ENCODE measurements around the gene TMEM161A. TPM values are rescaled to one million over a fixed set of nuclear protein-coding genes. Genes with fewer than 3 reads are reported as not detected.

The TMEM161A gene
- total and polyA plus RNA-seq, 9 of the 15 experiments (the other 6 are each of a cell fraction or from before 2014, with no cell fraction given): 0.63 to 92.3 (median 38.9) TPM

DNA sequence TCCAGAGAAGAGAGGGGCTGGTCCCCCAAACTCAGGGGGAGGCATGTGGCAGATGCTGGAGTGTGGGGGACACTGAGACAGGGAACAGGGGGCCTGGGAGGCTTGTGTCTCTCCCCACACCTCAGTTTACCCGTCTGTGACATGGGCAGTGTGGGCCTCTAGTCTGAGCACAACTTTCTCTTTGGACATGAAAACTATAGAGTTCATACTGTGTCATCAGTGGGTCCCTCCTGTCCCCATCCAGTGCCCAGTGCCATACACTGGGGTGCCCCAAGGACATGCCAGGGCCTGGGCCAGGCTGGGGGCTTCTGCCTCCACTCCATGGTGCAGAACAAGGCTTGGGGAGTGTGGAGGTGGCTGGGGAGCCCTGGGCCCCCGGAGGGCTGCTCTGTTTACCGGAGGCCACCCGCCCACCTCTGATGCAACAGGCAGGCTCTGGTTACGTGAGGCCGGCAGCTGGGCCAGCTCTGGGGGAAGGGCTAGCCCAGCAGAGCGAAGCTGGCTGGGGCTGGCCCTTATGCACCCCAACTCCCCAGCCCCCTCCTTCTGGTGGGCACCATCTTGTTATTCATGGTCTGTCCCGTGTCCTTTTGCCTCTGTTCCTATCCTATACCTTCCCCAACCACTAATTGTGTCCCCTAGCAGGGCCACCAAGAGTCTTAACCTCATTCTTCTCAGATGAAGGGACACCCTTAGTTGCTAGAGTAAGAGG, 33.7 kb upstream of the TMEM161A start (continued):
- TF ChIP-seq, protein P1, sequence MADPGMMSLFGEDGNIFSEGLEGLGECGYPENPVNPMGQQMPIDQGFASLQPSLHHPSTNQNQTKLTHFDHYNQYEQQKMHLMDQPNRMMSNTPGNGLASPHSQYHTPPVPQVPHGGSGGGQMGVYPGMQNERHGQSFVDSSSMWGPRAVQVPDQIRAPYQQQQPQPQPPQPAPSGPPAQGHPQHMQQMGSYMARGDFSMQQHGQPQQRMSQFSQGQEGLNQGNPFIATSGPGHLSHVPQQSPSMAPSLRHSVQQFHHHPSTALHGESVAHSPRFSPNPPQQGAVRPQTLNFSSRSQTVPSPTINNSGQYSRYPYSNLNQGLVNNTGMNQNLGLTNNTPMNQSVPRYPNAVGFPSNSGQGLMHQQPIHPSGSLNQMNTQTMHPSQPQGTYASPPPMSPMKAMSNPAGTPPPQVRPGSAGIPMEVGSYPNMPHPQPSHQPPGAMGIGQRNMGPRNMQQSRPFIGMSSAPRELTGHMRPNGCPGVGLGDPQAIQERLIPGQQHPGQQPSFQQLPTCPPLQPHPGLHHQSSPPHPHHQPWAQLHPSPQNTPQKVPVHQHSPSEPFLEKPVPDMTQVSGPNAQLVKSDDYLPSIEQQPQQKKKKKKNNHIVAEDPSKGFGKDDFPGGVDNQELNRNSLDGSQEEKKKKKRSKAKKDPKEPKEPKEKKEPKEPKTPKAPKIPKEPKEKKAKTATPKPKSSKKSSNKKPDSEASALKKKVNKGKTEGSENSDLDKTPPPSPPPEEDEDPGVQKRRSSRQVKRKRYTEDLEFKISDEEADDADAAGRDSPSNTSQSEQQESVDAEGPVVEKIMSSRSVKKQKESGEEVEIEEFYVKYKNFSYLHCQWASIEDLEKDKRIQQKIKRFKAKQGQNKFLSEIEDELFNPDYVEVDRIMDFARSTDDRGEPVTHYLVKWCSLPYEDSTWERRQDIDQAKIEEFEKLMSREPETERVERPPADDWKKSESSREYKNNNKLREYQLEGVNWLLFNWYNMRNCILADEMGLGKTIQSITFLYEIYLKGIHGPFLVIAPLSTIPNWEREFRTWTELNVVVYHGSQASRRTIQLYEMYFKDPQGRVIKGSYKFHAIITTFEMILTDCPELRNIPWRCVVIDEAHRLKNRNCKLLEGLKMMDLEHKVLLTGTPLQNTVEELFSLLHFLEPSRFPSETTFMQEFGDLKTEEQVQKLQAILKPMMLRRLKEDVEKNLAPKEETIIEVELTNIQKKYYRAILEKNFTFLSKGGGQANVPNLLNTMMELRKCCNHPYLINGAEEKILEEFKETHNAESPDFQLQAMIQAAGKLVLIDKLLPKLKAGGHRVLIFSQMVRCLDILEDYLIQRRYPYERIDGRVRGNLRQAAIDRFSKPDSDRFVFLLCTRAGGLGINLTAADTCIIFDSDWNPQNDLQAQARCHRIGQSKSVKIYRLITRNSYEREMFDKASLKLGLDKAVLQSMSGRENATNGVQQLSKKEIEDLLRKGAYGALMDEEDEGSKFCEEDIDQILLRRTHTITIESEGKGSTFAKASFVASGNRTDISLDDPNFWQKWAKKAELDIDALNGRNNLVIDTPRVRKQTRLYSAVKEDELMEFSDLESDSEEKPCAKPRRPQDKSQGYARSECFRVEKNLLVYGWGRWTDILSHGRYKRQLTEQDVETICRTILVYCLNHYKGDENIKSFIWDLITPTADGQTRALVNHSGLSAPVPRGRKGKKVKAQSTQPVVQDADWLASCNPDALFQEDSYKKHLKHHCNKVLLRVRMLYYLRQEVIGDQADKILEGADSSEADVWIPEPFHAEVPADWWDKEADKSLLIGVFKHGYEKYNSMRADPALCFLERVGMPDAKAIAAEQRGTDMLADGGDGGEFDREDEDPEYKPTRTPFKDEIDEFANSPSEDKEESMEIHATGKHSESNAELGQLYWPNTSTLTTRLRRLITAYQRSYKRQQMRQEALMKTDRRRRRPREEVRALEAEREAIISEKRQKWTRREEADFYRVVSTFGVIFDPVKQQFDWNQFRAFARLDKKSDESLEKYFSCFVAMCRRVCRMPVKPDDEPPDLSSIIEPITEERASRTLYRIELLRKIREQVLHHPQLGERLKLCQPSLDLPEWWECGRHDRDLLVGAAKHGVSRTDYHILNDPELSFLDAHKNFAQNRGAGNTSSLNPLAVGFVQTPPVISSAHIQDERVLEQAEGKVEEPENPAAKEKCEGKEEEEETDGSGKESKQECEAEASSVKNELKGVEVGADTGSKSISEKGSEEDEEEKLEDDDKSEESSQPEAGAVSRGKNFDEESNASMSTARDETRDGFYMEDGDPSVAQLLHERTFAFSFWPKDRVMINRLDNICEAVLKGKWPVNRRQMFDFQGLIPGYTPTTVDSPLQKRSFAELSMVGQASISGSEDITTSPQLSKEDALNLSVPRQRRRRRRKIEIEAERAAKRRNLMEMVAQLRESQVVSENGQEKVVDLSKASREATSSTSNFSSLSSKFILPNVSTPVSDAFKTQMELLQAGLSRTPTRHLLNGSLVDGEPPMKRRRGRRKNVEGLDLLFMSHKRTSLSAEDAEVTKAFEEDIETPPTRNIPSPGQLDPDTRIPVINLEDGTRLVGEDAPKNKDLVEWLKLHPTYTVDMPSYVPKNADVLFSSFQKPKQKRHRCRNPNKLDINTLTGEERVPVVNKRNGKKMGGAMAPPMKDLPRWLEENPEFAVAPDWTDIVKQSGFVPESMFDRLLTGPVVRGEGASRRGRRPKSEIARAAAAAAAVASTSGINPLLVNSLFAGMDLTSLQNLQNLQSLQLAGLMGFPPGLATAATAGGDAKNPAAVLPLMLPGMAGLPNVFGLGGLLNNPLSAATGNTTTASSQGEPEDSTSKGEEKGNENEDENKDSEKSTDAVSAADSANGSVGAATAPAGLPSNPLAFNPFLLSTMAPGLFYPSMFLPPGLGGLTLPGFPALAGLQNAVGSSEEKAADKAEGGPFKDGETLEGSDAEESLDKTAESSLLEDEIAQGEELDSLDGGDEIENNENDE (IDR thresholded peaks at IDR 0.05; ENCODE audit: low read depth, low read length): no peak
- TF ChIP-seq ZNF23 (CRISPR knock-in tag; IDR thresholded peaks at IDR 0.05): no peak
- no peak for TF ChIP-seq PYGO2 (tag; IDR thresholded peaks at IDR 0.05)
- no peak for TF ChIP-seq TAF7 (tag; IDR thresholded peaks at IDR 0.05)
- TF ChIP-seq, protein P2, sequence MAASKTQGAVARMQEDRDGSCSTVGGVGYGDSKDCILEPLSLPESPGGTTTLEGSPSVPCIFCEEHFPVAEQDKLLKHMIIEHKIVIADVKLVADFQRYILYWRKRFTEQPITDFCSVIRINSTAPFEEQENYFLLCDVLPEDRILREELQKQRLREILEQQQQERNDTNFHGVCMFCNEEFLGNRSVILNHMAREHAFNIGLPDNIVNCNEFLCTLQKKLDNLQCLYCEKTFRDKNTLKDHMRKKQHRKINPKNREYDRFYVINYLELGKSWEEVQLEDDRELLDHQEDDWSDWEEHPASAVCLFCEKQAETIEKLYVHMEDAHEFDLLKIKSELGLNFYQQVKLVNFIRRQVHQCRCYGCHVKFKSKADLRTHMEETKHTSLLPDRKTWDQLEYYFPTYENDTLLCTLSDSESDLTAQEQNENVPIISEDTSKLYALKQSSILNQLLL (CRISPR knock-in tag; IDR thresholded peaks at IDR 0.05; ENCODE audit: borderline replicate concordance): no peak
- no peak for TF ChIP-seq GABPA (tag; conservative IDR thresholded peaks at IDR 0.05; ENCODE audit: low read depth)
- no peak for TF ChIP-seq TAF9B (IDR thresholded peaks at IDR 0.05; ENCODE audit: partially characterized antibody)
- TF ChIP-seq, protein P3, sequence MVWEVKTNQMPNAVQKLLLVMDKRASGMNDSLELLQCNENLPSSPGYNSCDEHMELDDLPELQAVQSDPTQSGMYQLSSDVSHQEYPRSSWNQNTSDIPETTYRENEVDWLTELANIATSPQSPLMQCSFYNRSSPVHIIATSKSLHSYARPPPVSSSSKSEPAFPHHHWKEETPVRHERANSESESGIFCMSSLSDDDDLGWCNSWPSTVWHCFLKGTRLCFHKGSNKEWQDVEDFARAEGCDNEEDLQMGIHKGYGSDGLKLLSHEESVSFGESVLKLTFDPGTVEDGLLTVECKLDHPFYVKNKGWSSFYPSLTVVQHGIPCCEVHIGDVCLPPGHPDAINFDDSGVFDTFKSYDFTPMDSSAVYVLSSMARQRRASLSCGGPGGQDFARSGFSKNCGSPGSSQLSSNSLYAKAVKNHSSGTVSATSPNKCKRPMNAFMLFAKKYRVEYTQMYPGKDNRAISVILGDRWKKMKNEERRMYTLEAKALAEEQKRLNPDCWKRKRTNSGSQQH (CRISPR knock-in tag; IDR thresholded peaks at IDR 0.05): no peak
- TF ChIP-seq ZZZ3 (IDR thresholded peaks at IDR 0.05): no peak
- TF ChIP-seq, protein P4, sequence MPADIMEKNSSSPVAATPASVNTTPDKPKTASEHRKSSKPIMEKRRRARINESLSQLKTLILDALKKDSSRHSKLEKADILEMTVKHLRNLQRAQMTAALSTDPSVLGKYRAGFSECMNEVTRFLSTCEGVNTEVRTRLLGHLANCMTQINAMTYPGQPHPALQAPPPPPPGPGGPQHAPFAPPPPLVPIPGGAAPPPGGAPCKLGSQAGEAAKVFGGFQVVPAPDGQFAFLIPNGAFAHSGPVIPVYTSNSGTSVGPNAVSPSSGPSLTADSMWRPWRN (IDR thresholded peaks at IDR 0.05; ENCODE audit: low read depth): no peak
- TF ChIP-seq, protein P5, sequence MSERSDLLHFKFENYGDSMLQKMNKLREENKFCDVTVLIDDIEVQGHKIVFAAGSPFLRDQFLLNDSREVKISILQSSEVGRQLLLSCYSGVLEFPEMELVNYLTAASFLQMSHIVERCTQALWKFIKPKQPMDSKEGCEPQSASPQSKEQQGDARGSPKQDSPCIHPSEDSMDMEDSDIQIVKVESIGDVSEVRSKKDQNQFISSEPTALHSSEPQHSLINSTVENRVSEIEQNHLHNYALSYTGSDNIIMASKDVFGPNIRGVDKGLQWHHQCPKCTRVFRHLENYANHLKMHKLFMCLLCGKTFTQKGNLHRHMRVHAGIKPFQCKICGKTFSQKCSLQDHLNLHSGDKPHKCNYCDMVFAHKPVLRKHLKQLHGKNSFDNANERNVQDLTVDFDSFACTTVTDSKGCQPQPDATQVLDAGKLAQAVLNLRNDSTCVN (CRISPR knock-in tag; IDR thresholded peaks at IDR 0.05): no peak
